IPS-NIHi11 (cell line): ENCODE data around the gene BCL7C.
"Not testable (repeated sequence)": the region's sequence is repeated elsewhere in the genome, so short reads cannot be mapped to it uniquely, and the experiment has no call there.

ENCODE experiments used
- DNase-seq: peaks from one replicate; pipeline ENCODE4 v3.0.0; 2012; ENCODE audit warnings: mixed read lengths, low spot score

The BCL7C gene

DNA sequence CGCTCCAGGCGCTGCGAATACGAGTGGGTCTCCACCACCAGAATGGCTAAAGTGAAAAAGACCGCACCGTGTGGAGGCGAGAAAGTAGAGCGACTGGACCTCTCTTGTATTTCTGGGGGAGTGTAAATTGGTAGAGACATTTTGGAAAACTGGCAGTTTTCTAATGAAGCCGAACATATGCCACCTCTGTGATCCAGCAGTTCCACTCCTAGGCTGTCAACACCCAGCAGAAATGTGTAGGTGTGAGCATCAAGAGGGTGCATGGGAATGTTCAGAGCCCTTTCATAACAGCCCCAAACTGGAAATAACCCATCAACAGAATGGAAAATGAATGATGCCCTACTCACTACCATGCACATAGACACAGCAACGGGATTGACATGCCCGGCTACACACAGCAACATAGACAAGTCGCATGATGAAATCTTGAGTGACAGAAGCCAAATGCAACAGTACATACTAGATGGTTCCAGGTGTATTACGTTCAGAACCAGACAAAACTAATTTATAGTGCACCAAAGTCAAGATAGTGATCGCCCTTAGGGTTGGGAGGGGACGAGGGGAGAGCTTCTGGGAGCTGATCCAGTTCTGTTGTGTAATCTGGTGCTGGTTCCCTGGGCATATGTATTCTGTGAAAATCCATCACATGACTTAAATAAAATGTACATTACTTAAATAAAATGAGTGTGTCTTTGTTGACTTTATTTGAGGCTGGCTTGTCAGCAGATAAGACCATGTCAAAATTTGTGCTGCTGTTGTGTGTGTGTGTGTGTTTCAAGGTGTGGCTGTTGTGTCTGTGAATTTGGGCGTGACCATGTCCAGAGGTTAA, 877 bp upstream of the BCL7C start:
- no peak for DNase-seq

DNA sequence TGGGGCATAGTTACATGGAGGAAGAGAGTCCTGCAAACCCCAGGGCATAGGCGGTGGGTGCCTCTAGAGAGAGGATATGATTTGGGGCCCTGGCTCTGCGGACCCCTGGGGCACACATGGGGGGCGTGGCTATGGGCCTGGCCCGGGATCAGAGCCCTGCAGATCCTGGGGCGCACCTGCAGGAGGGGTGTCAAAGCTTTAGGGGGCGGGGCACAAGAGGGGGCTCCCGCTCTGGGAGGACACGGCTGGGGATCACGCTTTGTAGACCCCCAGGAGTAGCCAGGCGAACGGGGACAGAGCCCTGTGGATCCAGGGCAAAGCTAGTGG, 497 bp downstream of the BCL7C start:
- peak; percentile 50 for DNase-seq

DNA sequence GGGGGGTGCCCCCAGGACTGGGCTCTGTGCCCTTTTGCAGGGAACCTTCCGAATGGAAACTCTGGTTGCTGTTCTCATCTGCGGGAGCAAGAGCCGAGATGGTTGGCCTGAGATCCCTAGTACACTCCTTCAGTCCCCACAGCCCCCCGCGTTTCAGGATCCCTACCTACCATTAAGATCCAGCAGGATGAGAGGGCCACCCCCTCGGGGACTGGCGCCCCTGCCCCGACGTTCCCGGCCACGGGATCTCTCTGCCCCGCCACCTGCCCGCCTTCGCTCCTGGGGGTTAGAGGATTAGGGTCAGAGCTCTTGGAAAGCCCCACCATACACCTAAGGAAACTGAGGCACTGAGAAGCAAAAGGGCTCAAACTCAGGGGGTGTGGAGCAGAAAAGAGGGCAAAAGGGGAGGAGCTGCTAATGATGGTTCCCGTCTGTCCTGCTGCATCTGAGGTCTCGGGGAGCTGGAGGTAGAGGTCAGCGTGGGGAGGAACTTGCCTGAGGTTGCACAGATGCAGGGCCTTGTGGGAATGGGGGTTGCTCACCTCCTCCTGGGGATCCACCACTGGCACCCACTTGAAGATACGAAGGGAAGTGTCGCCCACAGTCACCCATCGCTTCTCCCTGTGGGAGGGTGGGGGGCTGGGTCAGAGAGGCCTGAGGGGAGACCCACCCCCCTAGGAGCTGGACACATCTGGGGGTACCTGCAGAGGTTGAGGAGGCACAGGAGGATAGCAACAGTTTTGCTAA, 1.0 kb downstream of the BCL7C start:
- DNase-seq = no peak

DNA sequence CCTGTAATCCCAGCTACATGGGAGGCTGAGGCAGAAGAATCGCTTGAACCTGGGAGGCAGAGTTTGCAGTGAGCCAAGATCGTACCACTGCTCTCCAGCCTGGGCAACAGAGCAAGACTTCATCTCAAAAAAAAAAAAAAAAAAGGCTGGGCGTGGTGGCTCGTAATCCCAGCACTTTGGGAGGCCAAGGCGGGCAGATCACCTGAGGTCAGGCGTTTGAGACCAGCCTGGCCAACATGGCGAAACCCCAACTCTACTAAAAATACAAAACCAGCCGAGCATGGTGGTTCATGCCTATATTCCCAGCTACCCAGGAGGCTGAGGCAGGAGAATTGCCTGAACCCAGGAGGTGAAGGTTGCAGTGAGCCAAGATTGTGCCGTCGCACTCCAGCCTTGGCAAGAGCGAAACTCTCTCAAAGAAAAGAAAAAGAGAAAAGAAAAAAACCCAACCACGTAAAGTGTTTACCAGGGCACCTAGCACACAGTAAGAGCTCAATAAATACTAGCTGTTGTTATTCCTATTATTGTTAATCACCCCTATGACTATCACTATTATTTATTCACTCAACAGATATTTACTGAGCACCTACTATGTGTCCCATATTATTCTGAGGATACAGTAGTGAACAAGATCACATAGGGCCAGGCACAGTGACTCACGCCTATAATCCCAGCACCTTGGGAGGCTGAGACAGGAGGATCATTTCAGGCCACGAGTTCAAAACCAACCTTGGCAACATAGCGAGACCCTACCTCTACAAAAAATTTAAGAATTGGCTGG, 2.6 kb downstream of the BCL7C start:
- DNase-seq = not testable (repeated sequence)

DNA sequence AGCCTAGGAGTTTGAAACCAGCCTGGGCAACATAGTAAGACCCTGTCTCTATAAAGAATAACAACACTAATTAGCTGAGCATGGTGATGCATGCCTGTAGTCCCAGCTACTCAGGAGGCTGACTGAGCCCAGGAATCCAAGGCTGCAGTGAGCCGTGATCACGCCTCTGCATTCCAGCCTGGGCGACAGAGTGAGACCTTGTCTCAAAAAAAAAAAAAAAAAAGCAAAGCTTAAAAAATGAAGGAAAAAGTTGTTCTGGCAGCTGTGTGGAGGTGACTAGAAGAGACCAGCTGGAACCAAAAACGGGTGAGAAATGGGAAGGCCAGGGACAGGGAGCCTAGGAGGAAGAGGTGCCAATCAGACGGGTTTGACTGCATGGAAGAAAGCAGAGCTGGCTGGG, 4.2 kb downstream of the BCL7C start:
- DNase-seq = no peak

DNA sequence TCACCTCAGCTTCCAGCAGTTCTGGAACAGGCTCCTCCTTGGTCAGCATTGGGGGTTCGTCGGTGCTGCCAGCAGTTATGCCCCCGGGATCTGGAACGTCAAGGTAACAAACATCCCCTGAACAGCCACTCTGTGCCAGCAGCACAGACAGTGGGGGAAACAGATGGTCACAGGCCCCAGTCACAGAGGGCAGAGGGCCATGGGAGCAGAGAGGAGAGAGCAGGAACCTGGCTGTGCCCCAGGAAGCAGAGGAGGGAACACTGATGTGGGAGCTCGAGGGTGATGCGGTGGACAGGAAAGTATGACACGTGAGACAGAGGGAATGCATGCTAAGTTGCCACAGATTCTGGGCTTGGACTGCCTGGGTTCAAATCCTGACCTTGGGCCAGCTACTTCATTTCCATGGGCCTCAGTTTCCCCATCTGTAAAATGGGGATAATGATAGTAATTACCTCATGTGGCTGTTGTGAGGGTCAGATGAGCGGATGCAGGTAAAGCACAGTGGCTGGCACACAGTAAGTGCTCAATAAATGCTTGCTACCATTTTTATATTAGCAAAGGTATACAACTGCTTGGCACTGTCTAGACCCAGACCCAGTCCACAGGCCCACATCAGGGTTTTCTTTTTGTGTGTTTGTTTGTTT, 4.9 kb downstream of the BCL7C start:
- DNase-seq = no peak

DNA sequence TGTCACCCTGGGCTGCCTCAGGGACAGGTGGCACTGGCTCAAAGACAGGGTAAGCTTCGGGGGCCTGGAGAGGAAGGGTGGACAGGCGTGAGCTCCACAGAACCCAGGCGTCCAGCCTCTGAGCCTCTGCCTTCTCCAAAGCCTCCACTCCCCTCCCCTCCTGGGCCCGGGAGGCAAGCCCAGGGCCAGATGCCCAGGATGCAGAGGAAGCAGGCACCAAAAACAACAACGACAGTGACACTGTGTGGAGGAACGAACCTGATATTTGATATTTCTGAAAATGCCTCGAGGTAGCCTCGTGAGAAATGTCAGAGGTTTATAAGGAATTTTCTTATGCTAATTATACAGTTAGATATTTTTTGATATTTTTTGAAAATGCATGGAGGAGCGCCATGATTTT, 6.0 kb downstream of the BCL7C start:
- DNase-seq = no peak

DNA sequence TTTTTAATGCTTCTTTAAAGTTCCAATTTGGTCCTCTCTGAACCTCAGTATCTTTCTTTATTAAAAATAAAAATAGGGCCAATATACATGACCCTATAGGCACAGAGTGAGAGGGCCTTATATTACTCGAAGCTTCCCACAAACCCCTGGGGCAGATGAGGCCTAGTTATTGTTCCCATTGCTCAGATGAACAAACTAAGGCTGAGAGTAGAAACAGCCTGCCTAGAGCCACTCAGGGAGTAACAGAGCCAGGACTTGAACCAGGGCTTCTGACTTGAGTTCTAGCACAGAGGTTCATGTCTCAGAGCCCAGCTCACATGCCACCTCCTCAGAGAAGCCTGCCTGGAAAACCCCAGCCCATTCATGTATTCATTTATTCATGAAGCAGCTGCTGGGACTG, 7.7 kb downstream of the BCL7C start:
- DNase-seq = no peak

DNA sequence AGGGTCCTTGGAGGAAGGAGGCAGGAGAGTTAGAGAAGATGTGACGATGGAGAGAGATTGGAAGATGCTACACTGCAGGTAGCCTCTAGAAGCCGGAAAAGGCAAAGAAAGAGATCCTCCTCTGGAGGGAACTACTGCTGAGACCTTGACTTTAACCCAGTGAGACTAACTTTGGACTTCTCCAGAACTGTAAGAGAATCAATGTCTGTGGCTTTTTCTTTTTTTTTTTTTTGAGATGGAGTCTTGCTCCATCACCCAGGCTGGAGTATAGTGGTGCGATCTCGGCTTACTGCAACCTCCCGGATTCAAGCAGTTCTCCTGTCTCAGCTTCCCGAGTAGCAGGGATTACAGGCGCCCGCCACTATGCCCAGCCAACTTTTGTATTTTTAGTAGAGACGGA, 8.7 kb downstream of the BCL7C start:
- no peak for DNase-seq

DNA sequence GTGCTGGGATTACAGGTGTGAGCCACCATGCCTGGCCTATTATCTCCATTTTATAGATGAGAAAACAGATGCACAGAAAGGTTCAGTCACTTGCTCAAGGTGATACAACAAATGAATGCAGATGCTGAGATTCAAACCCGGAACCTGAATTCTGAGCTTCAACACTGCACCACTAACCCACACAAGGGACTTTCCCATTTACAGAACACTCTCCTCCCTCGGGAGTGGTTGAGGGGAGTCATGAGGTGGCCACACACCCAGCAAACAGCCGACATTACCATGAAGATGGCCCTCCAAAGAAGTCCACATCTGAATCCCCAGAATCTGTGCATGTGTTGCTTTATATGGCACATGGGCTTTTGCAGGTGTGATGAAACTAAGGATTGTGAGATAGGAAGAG, 9.1 kb downstream of the BCL7C start:
- no peak for DNase-seq

DNA sequence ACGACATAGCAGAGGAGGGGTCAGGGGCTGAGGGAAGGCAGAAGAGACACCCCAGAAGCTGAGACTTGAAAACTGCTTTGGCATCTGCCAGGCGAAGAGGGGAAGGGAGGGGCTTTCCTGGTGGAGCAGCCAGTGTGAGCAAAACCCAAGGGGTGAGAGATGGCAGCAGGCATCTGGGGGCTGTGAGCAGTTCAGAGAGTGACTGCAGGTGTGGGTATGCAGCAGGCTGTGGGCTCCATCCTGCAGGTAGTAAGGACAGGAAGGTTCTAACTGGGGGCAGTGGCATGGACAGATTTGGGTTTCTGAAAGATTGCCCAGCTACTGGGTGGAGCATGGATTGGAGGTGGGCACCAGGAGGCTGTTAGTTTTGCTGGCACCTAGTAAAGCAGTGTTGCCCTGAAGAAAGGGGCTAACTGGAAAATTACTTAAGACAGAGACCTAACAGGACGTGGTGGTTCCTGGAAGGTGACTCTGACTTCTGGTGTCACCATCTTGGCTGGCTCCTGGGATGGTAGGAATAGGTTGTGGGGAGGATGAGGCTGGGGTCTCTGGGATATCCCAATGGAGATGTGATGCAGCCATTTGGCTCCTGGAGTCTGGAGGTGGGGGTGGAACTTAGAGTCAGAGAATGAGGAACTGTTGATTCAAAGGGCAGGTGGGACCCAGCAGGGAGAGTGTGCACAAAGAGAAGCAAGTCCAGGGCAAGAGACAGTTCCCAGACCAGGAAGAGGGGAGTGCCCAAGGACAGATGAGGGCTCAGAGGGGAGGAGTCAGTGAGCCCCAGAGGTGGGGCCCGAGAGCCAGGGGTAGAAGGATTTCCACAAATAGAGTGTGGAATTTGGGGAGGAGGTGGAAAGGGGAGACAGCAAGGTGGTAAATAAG, 11.2 kb downstream of the BCL7C start:
- no peak for DNase-seq

DNA sequence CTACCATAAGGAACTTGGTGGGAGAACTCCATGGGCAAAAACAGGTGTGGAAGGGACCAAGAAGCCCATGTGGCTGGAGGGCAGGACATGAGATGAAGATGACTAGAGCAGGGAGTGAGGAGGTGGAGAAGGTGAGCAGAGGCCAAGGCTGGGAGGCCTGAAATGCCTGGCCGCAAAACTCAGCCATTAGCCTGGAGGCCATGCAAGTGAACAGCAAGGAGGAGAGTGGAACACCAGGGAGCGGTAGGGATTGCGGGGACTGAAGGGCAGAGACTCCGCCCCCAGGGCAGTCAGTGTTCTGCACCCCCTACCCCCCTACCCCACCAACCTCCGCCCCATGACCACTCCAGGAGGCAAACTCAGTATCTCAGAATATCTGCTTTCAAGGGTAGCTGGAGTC, 17.0 kb downstream of the BCL7C start:
- DNase-seq = peak; percentile 63

DNA sequence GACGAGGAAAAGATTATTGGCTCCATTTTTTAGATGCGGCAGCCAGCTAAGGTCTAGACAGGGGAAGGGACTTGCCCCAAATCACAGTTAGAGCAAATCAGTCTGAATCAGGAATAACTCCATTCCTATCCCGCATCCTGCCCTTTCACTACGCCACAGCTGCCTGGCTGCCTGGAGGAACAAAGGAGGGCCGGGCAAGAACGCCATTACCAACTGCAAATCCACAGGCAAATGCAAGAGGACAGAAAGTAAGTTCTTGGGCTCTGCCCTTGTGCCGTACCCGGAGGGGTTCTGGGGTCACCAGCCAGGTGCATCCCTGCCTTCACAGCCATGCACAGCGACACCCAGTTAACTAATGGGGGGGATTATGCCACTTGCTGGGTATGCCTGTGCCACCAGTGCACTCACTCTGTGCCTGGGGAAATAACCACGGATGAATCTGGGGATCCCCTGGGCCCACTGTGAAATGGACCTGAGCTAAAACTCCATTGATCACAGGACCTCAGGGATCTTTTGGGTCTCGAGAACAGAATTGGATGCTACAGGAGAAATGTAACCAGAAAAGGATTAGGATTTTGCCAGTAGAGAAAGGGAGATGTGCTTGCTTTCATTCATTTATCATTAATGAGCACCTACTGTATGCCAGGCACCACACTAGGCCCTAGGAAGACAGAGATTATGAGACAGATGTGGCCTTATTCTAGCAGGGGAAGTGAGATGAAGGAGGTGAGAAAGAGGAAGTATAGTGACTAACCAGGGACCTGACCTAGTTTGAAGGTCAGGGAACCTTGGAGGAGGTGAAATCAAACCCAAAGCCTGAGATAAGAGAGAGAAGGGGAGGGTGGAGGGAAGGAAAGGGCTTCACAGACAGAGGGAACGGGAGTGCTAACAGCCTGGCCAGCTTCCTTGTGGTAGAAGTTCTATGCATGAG, 17.7 kb downstream of the BCL7C start:
- no peak for DNase-seq

DNA sequence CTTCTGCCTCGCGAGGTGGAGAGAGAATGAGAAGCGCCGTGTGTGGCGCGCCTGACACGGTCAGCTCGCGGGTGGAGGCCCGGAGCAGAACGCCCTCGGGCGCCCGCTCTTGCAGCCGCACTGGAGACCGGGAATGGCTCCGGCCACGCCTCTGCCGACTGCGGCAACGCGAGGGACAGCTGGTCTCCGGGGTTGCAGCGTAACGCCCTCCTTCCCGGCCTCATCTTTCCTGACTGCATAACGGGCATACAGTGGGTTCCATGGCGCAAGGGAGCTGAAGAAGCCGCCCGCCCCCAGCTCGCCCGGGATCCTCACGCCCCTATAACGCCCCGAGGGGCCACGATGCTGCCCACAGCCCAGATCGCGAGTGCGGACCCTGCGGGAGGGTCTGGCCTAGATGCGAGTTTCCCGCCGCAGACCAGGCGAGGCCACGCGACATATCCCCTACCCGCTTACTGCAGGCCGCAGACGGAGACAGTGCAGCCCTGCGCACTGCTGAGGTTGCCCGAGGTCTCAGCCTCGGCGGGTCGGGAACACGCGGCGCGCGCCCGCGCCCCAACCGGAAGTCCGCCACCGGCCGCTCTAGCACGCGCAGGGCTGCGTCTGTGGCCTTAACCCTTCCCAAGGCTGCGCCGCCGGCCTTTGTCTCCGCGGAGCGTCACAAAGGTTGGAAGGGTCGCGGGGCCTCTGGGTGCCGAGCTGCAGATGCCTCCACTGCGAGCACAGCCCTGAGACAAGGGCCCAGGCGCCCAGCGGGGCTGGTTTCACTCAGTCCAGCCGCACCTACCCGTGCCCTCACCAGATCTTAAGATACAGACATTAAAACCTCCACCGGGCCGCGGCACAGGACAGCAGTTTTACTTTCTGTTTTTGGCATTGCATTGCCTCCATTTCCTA, 18.8 kb downstream of the BCL7C start:
- peak; percentile 96 for DNase-seq

DNA sequence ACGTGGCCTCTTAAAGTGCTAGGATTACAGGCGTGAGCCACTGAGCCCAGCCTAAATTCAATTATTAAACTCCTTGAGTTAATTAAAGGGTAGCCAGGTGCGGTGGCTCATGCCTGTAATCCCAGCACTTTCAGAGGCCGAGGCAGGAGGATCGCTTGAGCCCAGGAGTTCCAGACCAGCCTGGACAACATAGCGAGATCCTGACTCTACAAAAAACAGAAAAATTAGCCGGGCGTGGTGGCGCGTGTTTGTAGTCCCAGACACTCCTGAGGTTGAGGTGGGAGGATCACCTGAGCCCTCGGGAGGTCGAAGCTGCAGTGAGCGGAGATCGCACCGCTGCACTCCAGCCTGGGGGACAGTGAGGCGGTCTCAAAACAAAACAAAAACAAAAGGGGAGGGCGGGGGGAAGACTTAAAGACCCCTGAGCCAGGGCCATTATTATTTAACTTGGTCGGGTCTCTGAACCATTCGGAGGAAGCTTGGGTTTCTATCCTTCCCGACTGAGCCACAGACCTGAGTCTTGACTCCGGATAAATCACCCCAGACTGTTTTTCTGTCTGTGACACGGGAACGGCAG, 19.5 kb downstream of the BCL7C start:
- no peak for DNase-seq

DNA sequence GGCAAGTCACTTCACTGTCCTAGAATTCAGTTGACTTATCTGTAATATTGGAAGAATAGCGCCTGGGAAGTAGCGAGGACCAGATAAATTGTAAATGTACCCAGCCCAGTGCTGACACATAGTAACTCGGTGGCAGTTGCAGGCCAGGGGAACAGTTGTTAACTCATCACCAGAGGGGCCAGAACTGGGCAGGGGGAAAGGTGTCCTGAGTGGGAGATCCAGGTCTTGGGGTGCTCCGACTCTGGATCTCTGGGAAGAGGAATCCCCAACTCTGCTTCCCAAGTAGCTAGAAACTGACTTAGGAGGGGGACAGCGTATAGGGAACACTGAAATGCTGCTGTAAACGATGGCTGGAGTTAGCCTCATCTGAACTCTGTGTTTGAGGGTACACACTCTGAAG, 23.0 kb downstream of the BCL7C start:
- no peak for DNase-seq

DNA sequence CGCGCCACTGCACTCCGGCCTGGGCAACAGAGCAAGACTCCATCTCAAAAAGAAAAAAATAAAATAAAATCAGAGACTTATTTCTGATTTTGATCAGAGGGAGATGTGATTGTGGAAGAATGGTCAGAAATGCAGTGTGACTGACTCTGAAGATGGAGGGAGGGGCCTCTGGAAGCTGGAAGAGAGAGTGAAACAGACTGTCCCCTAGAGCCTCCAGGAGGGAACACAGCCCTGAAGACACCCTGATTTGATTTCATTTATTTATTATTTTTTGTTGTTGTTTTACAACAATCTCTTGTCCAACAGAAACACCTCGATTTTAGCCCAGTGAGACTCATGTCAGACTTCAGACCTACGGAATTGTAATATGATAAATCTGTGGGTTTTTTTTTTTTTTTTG, 26.1 kb downstream of the BCL7C start:
- DNase-seq = no peak

DNA sequence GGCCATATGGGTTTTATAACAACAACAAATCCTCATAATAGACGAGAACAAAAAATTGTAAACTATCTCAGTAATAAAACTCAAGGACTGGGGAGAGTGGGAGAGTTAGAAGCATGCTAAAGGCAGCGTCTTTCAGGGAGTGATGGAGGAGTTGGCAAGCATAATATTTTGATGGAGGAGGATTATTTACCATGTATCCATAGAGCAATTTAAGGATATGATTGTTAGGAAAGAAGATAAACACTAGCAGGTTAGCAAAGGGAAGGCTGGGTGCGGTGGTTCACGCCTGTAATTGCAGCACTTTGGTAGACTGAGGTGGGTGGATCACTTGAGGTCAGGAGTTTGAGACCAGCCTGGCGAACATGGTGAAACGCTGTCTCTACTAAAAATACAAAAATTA, 27.8 kb downstream of the BCL7C start:
- no peak for DNase-seq

DNA sequence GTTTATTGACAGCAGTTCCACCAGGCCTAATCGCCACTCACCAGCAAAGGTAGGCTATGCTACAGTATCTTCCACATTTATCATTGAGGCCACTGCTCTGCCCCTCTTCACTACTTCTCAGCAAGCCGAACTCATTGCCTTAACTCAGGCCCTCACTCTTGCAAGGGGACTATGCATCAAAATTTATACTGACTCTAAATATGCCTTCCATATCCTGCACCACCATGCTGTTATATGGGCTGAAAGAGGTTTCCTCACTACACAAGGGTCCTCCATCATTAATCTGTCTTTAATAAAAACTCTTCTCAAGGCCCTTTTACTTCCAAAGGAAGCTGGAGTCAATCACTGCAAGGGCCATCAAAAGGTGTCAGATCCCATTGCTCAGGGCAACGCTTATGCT, 30.7 kb downstream of the BCL7C start:
- not testable (repeated sequence) for DNase-seq
